Measurements from ENCODE around the gene GARS1.
"Not testable (repeated sequence)": the region's sequence is repeated elsewhere in the genome, so short reads cannot be mapped to it uniquely, and the experiment has no call there.

Gene GARS1

DNA sequence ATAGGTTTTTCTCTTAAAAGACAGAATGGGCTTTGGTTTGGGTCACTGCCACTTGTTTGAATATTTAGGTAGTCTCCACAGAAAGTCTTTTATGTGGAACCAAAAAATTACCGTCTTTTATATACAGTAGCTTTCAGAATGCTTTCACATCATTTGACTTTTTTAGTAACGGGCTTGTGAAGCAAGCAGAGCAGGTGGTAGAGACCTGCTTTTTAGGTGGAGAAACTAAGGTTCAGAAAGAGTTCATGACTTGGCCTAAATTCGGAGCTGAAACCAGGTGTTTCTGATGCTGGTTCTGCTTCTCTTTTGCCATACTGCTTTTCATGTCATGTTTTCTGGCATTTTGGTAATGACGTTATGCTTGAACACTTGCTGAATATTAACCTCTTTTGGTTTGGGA lies 36.3 kb downstream of the GARS1 start:
- DNase-seq (ENCODE audit: low spot score), result no peak
- TF ChIP-seq CTCF (IDR thresholded peaks at IDR 0.05; ENCODE audit: borderline replicate concordance, control extremely low read depth, extremely low read depth, insufficient read depth, missing control alignments), result no peak
- in situ Hi-C loops (cut with MboI; ENCODE audit: low sequenced_read_pairs, unreplicated experiment), result no loop called here

DNA sequence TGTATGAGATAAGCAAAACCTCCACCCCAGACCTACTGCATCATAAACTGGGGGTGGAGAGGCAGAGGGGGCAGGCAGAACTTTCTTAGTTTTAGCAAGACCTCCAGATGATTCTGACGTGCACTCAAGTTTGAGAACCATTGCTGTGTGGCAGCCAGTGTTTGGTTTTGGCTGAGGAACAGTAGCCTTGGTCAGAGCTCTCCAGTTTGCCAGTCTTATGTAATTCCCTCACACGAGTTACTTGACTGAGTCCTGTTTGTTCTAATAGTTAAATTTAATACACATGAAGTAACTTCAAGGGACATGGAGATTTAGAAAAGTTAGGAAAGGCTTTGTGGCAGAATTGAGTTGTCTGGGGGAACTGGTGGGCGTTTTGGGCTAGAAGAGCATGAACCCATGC lies 38.5 kb downstream of the GARS1 start:
- TF ChIP-seq CTCF (IDR thresholded peaks at IDR 0.05; ENCODE audit: borderline replicate concordance, control extremely low read depth, extremely low read depth, insufficient read depth, missing control alignments), result no peak
- in situ Hi-C loops (cut with MboI; ENCODE audit: low sequenced_read_pairs, unreplicated experiment), result no loop called here
- no peak for DNase-seq (ENCODE audit: low spot score)

GRCh38 chr7:30634193-30634626 lies 39.5 kb downstream of the GARS1 start:
- DNase-seq (ENCODE audit: low spot score), result no peak
- no peak for TF ChIP-seq CTCF (IDR thresholded peaks at IDR 0.05; ENCODE audit: borderline replicate concordance, control extremely low read depth, extremely low read depth, insufficient read depth, missing control alignments)
- in situ Hi-C loops (cut with MboI; ENCODE audit: low sequenced_read_pairs, unreplicated experiment), result no loop called here

DNA sequence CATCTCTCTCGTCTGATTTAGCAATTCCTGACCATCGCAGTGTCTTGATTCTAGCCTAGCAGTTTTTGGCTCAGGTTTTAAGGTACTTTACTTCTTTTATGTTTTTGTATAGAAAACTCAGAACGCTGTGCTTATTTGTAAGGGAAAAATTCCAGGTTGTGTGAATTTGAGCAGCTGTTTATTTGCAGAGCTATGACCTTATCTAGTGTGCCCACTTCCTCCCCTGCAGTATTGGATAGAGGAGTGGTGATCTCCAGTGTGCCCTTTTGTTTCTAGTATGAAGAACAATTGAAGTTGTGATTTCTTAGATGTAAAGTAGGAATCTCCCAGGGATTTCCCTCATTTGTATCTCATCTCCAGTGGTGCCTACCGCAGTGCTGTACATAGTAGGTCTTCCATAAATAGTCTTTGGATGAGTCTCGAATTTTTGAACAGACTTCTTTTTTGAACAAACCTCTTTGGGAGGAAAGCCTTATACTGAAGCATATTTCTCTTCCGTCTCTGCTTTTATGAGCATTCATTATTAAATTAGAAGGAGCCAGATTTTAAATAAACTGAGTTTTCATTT lies 40.0 kb downstream of the GARS1 start:
- no peak for DNase-seq (ENCODE audit: low spot score)
- in situ Hi-C loops (cut with MboI; ENCODE audit: low sequenced_read_pairs, unreplicated experiment), result no loop called here
- no peak for TF ChIP-seq CTCF (IDR thresholded peaks at IDR 0.05; ENCODE audit: borderline replicate concordance, control extremely low read depth, extremely low read depth, insufficient read depth, missing control alignments)

DNA sequence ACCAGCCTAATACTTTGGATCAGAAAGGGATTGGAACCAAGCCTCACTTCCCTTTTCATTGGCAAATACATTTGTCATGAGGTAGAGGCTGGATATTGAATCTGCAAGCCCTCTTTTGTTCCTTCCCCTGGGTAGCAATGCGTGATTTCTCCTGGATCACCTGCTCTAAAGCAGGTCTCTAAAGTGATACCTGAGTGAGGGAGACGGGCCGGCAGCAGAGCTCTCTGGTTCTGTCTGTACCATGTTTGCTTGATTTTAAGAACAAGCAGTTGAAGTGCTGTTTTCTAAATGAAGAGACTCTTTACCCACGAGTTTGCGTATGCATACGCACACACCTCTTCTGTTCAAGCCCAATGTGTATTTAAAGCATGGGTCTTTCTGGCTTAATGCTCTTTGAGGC lies 41.1 kb downstream of the GARS1 start:
- TF ChIP-seq CTCF (IDR thresholded peaks at IDR 0.05; ENCODE audit: borderline replicate concordance, control extremely low read depth, extremely low read depth, insufficient read depth, missing control alignments), result no peak
- in situ Hi-C loops (cut with MboI; ENCODE audit: low sequenced_read_pairs, unreplicated experiment), result no loop called here
- no peak for DNase-seq (ENCODE audit: low spot score)

GRCh38 chr7:30642322-30642721 lies 47.6 kb downstream of the GARS1 start:
- DNase-seq (ENCODE audit: low spot score); in situ Hi-C loops (cut with MboI; ENCODE audit: low sequenced_read_pairs, unreplicated experiment): not testable (repeated sequence)

- peak; percentile 7 for DNase-seq (ENCODE audit: low spot score)
- in situ Hi-C loops (cut with MboI; ENCODE audit: low sequenced_read_pairs, unreplicated experiment), result no loop called here
- TF ChIP-seq CTCF (IDR thresholded peaks at IDR 0.05; ENCODE audit: borderline replicate concordance, control extremely low read depth, extremely low read depth, insufficient read depth, missing control alignments), result no peak
Measured at GRCh38 chr7:30642789-30643188, 48.1 kb downstream of the GARS1 start.

Measured in GM13976 (cell line).